SW 1271 (cell line): ENCODE data around the gene BDH2.

Experiments used
- DNase-seq, 2 experiments: peaks; one replicate each; lab custom pipeline; 2025; lab: John Stamatoyannopoulos, UW

BDH2 gene

GRCh38 chr4:103085555-103086196, 14.0 kb downstream of the BDH2 start:
- DNase-seq = no peak

- no peak for DNase-seq
Measured at GRCh38 chr4:103079621-103080020, 20.0 kb downstream of the BDH2 start.

- peak in 1 of 2 experiments; percentile 15 for DNase-seq
Measured at GRCh38 chr4:103076747-103077347, 22.8 kb downstream of the BDH2 start, which contains the start of gene SLC9B2. Gene SLC9B2 (minus strand): TSS chr4:103076761. CDS start chr4:103067550, 9,211 bp downstream.

- peak; percentile 3 to 33 for DNase-seq
Measured at GRCh38 chr4:103075894-103076746, 23.5 kb downstream of the BDH2 start.

GRCh38 chr4:103075435-103075893, 24.2 kb downstream of the BDH2 start:
- DNase-seq = peak in 1 of 2 experiments; percentile 28

- DNase-seq = no peak
Measured at GRCh38 chr4:103074744-103075434, 24.7 kb downstream of the BDH2 start.

GRCh38 chr4:103073792-103074438, 25.7 kb downstream of the BDH2 start:
- no peak for DNase-seq

GRCh38 chr4:103067841-103068547, 31.6 kb downstream of the BDH2 start:
- no peak for DNase-seq

- DNase-seq = no peak
Measured at GRCh38 chr4:103060453-103061148, 39.0 kb downstream of the BDH2 start.

- DNase-seq = no peak
Measured at GRCh38 chr4:103054030-103054429, 45.6 kb downstream of the BDH2 start.

GRCh38 chr4:103052779-103053178, 46.9 kb downstream of the BDH2 start:
- DNase-seq = no peak

GRCh38 chr4:103052145-103052544, 47.5 kb downstream of the BDH2 start:
- no peak for DNase-seq

GRCh38 chr4:103050736-103051436, 48.7 kb downstream of the BDH2 start:
- DNase-seq = no peak

GRCh38 chr4:103046416-103047290, 53.0 kb downstream of the BDH2 start:
- peak in 1 of 2 experiments; percentile 27 for DNase-seq

GRCh38 chr4:103044183-103044582, 55.5 kb downstream of the BDH2 start:
- DNase-seq = no peak

GRCh38 chr4:103036169-103036568, 63.5 kb downstream of the BDH2 start:
- no peak for DNase-seq

- peak in 1 of 2 experiments; percentile 21 for DNase-seq
Measured at GRCh38 chr4:103032574-103032973, 67.1 kb downstream of the BDH2 start.

GRCh38 chr4:103030791-103031190, 68.8 kb downstream of the BDH2 start:
- DNase-seq = no peak

GRCh38 chr4:103029300-103029699, 70.3 kb downstream of the BDH2 start:
- no peak for DNase-seq
